ENCODE measurements around the gene HOXA7.

The HOXA7 gene

GRCh38 chr7:27145914-27146412 is 10.5 kb downstream of the HOXA7 start:
- DNase-seq: no peak

- no peak for DNase-seq
Measured at GRCh38 chr7:27145165-27145913, 11.1 kb downstream of the HOXA7 start.

- no peak for DNase-seq
Measured at GRCh38 chr7:27144781-27145164, 11.7 kb downstream of the HOXA7 start.

GRCh38 chr7:27143950-27144780 is 12.3 kb downstream of the HOXA7 start:
- DNase-seq: no peak

GRCh38 chr7:27143023-27143949 is 13.2 kb downstream of the HOXA7 start, which contains the start of gene HOXA5:
HOXA5 (minus strand) TSS chr7:27143681; CDS start chr7:27143607, 74 bp downstream.
- DNase-seq: peak; percentile 100

- peak; percentile 26 for DNase-seq
Measured at GRCh38 chr7:27142580-27143022, 13.9 kb downstream of the HOXA7 start.

- DNase-seq: peak; percentile 56
Measured at GRCh38 chr7:27141923-27142579, 14.4 kb downstream of the HOXA7 start.

GRCh38 chr7:27141137-27141922 is 15.1 kb downstream of the HOXA7 start:
- no peak for DNase-seq

- DNase-seq: no peak
Measured at GRCh38 chr7:27140126-27140857, 16.2 kb downstream of the HOXA7 start.

GRCh38 chr7:27139334-27140125 is 16.9 kb downstream of the HOXA7 start:
- no peak for DNase-seq

- no peak for DNase-seq
Measured at GRCh38 chr7:27138985-27139333, 17.5 kb downstream of the HOXA7 start.

GRCh38 chr7:27138472-27138871 is 18.0 kb downstream of the HOXA7 start:
- DNase-seq: no peak

- DNase-seq: no peak
Measured at GRCh38 chr7:27137640-27138315, 18.7 kb downstream of the HOXA7 start.

- DNase-seq: peak; percentile 91
Measured at GRCh38 chr7:27134392-27134791, 22.1 kb downstream of the HOXA7 start.

- DNase-seq: no peak
Measured at GRCh38 chr7:27133409-27134231, 22.9 kb downstream of the HOXA7 start.

GRCh38 chr7:27132978-27133377 is 23.5 kb downstream of the HOXA7 start:
- no peak for DNase-seq

GRCh38 chr7:27132214-27132613 is 24.3 kb downstream of the HOXA7 start:
- no peak for DNase-seq

- DNase-seq: no peak
Measured at GRCh38 chr7:27131390-27131819, 25.1 kb downstream of the HOXA7 start.

All from NCI-H226 (cell line).